ENCODE measurements around the gene ADISSP. TPM values are rescaled to one million over a fixed set of nuclear protein-coding genes. Genes with fewer than 3 reads are reported as not detected.

Gene ADISSP
- total RNA-seq, 1 donor from 2014 or later = 10.2 TPM

GRCh38 chr20:3797592-3798372 lies 30.2 kb upstream of the ADISSP start:
- no peak for DNase-seq
- Histone ChIP-seq H3K4me3 (peak overlapping the region; percentile 71), H3K36me3 (peaks cover 24% of the 10 kb centered on the region), H3K9me3 (replicated peaks) (no peaks in the 10 kb centered on the region), H3K27me3 (ENCODE audit: low read depth) (no peaks in the 10 kb centered on the region), H3K27ac (replicated peaks) (no peak overlapping the region), H3K4me1 (peaks cover 40% of the 10 kb centered on the region)
- no peak for TF ChIP-seq CTCF (IDR thresholded peaks at IDR 0.05; ENCODE audit: borderline replicate concordance)
- intact Hi-C loops (cut with micrococcal nuclease) = no loop called here

- no peaks in the 10 kb centered on the region for H3K9me3 ChIP-seq (replicated peaks)
- no peak overlapping the region for H3K27ac ChIP-seq (replicated peaks)
- intact Hi-C loops (cut with micrococcal nuclease) = no loop called here
- peak overlapping the region; percentile 71 for H3K4me3 ChIP-seq
- DNase-seq = no peak
- peaks cover 19% of the 10 kb centered on the region for H3K36me3 ChIP-seq
- peaks cover 40% of the 10 kb centered on the region for H3K4me1 ChIP-seq
- no peak for TF ChIP-seq CTCF (IDR thresholded peaks at IDR 0.05; ENCODE audit: borderline replicate concordance)
- H3K27me3 ChIP-seq (ENCODE audit: low read depth) = no peaks in the 10 kb centered on the region
These were observed 29.6 kb upstream of the ADISSP start for GRCh38 chr20:3797226-3797545.

GRCh38 chr20:3796477-3797225 lies 29.1 kb upstream of the ADISSP start:
- Histone ChIP-seq H3K9me3 (replicated peaks) (no peaks in the 10 kb centered on the region), H3K4me3 (peak overlapping the region; percentile 71), H3K27me3 (ENCODE audit: low read depth) (no peaks in the 10 kb centered on the region), H3K36me3 (peaks cover 14% of the 10 kb centered on the region), H3K27ac (replicated peaks) (peak overlapping the region; percentile 93), H3K4me1 (peaks cover 40% of the 10 kb centered on the region)
- no peak for DNase-seq
- TF ChIP-seq CTCF (IDR thresholded peaks at IDR 0.05; ENCODE audit: borderline replicate concordance) = no peak
- intact Hi-C loops (cut with micrococcal nuclease) = no loop called here

GRCh38 chr20:3795511-3796468 lies 28.2 kb upstream of the ADISSP start, which contains the start of gene CDC25B:
Gene CDC25B, plus strand, starts transcription at chr20:3796310. Its CDS starts 222 bp downstream, at chr20:3796532.
- H3K27me3 ChIP-seq (ENCODE audit: low read depth) = no peaks in the 10 kb centered on the region
- peak; percentile 63 for TF ChIP-seq CTCF (IDR thresholded peaks at IDR 0.05; ENCODE audit: borderline replicate concordance)
- peak; percentile 95 for DNase-seq
- peak within 1 kb of the TSS; percentile 93 for H3K27ac ChIP-seq (replicated peaks)
- peaks cover 40% of the 10 kb centered on the region for H3K4me1 ChIP-seq
- peak within 1 kb of the TSS; percentile 71 for H3K4me3 ChIP-seq
- no peaks in the 10 kb centered on the region for H3K9me3 ChIP-seq (replicated peaks)
- H3K36me3 ChIP-seq = peaks cover 6% of the 10 kb centered on the region
- intact Hi-C loops (cut with micrococcal nuclease) = no loop called here
